HG02571 (cell line): ENCODE results near the gene STRC.
"Not testable (repeated sequence)": the region's sequence is repeated elsewhere in the genome, so short reads cannot be mapped to it uniquely, and the experiment has no call there.

Source experiments
- ATAC-seq: cut with Tn5 transposase; IDR thresholded peaks from one replicate; pipeline ENCODE4 v1.9.1; 2021; ENCODE audit warnings: mild to moderate bottlenecking, moderate library complexity; ENCODE audit not compliant: unreplicated experiment

The STRC gene

DNA sequence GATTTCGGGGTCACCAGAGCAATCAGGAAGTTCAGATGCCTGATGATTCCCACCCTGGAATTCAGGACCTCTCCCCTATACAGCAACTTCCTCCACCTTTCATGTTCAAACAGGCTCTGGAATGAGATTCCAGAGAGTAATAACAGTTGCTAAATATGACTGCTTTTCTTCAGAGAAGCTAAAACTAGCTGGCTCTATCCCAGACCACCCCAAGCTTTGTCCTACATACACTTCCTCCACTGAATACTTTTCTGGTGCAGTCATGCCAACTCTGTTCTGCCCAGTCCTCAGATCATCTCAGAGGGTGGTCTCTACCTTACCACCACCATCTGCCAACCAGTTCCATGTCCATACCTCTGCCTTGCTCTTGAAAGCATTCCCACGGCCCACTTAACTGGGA lies 52.0 kb downstream of the STRC start:
- not testable (repeated sequence) for ATAC-seq

DNA sequence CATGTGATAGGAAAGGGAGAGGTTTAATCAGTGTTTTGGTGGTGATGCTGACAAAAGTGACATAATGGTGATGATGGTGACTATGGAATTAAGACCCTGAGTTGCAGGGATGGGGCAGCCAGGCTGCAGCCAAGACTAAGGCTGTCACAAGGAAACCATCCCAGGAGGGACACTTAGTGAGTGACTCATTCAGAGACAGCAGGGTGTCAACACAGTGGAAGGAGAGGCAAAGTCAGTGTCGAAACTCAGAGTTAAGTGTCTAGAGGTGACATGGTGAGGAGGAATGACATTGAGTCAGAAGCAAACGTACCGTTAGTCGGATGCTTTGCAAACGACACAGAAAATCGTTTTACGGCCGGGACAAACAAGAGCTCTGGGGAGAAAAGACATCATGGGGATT lies 54.8 kb downstream of the STRC start:
- ATAC-seq: not testable (repeated sequence)

DNA sequence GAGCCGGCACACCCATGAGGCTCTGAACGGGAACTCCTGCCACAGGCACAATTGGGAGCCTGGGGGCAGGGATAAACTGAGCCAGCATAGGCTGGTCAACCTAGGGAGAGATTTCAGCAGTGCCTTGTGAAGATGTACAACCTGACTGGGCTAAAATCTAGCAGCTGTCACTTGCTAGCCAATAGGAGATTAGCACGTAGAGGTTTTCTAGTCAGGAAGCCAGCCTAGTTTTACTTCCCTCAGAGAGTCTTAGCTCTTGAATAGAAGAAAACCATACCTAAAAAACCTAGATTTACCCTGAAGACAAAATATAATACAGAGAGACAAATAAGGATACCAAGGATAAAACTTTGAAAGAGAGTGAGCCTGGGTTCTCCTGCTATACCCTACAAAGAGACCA lies 55.8 kb downstream of the STRC start:
- ATAC-seq: not testable (repeated sequence)

DNA sequence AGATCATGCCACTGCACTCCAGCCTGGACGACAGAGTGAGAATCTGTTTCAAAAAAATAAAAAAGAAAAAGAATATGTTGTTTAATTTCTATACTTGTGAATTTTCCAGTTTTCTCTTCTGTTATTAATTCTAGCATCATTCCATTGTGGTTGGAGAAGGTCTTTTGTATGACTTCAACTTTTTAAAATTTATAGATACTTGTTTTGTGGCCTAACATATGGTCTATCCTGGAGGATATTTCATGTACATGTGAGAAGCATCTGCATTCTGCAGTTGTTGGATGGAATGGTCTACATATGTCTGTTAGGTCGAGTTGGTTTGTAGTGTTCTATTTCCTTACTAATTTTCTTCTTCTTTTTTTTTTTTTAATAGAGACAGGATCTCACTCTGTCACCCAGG lies 65.6 kb downstream of the STRC start:
- ATAC-seq: no peak

DNA sequence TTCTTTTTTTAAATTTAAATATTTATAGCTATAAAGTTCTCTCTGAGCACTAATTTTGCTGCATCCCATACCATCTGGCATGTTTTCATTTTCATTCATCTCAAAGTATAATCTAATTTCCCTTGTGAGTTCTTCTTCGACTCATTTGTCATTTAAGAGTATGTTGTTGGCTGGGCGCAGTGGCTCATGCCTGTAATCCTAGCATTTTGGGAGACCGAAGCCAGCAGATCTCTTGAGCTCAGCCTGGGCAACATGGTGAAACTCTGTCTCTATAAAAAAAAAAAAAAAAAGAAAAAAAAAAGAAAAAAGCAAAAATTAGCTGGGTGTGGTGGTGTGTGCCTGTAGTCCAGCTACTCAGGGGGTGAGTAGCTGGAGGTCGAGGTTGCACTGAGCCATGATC lies 66.3 kb downstream of the STRC start:
- no peak for ATAC-seq

DNA sequence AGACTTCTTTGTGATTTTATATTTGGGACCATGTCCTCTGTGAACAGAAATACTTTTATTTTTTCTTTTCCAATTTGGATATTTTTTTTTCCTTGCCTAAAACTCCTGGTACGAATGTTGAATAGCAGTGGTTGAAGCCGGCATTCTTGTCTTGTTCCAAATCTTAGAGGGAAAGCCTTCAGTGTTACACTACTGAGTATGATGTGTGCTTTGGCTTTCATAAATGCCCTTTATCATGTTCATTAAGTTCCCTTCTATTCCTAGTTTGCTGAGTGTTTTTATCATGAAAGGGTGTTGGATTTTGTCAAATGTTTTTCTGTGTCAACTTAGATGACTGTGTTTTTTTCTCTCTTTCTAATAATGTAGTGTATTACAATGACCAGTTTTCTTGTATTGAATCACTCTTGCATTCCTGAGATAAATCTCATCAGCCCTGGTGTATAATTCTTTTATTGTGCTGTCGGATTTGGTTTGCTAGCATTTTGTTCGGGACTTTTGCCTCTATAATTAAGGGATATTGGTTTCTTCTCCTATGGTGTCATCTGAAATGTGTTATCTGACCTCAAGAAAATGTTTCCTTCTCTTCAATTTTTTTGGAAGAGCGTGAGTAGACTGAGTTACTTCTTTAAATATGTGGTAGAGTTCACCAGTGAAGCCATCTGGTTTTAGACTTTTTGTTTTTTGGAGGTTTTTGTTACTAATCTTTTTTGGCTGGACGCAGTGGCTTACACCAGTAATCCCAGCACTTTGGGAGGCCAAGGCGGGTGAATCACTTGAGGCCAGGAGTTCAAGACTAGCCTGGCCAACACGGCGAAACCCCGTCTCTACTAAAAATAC lies 67.9 kb downstream of the STRC start:
- ATAC-seq: no peak
